Gastroesophageal sphincter (tissue), 3 donors: Measurements from ENCODE around the gene NETO1.

Experiments used
- EP300 ChIP-seq: sonication (generic); formaldehyde crosslinking; IDR thresholded peaks from one replicate; pipeline ENCODE4 v1.6.1; 2017; ENCODE audit warnings: antibody characterized with exemption, mild to moderate bottlenecking
- POLR2A ChIP-seq, 2 donors: fragments of 450-650 bp; IDR thresholded peaks; one replicate each; pipeline ENCODE4 v1.6.1; 2017; ENCODE audit warnings: antibody characterized with exemption in 2 of 2, mild to moderate bottlenecking in 2 of 2, moderate library complexity in 1 of 2
- POLR2AphosphoS5 ChIP-seq: sonication (generic); formaldehyde crosslinking; IDR thresholded peaks from one replicate; pipeline ENCODE4 v1.6.1; 2017; ENCODE audit warnings: antibody characterized with exemption
- TF ChIP-seq, protein P1 (sequence below), 4 experiments: fragments of 200-600 bp in 2 of 4; fragments of 450-650 bp in 2 of 4; sonication (generic) in 1 of 4; IDR thresholded peaks; one replicate each; pipeline ENCODE4 v1.5.1; 2017 to 2019; ENCODE audit warnings: antibody characterized with exemption in 4 of 4, mild to moderate bottlenecking in 2 of 4, moderate library complexity in 2 of 4

DNA sequence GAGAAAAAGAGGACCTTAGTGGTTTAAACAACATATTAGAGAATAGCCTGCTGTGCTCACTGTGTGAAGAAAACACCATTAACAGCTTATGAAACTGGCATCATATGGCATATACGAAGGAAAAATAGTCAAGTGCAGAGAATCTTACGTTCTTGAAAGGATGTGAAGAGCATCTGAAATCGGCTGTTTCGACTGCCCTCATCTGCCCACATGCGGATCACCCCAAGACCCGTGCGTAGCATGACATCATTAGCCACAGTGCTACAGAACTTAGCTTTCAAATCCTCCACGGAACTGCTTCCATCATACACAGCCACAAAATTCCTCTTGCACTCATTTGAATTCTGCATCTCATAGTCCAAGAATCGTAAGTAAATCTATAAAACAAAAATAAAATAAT is 84.3 kb downstream of the NETO1 start:
- no peak for TF ChIP-seq EP300
- TF ChIP-seq POLR2A (IDR thresholded peaks at IDR 0.05): no peak
- TF ChIP-seq, protein P1, sequence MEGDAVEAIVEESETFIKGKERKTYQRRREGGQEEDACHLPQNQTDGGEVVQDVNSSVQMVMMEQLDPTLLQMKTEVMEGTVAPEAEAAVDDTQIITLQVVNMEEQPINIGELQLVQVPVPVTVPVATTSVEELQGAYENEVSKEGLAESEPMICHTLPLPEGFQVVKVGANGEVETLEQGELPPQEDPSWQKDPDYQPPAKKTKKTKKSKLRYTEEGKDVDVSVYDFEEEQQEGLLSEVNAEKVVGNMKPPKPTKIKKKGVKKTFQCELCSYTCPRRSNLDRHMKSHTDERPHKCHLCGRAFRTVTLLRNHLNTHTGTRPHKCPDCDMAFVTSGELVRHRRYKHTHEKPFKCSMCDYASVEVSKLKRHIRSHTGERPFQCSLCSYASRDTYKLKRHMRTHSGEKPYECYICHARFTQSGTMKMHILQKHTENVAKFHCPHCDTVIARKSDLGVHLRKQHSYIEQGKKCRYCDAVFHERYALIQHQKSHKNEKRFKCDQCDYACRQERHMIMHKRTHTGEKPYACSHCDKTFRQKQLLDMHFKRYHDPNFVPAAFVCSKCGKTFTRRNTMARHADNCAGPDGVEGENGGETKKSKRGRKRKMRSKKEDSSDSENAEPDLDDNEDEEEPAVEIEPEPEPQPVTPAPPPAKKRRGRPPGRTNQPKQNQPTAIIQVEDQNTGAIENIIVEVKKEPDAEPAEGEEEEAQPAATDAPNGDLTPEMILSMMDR (IDR thresholded peaks at IDR 0.05): no peak
- TF ChIP-seq POLR2AphosphoS5: no peak
